K562 (cell line): Measurements from ENCODE around the gene TIPARP. TPM values are rescaled to one million over a fixed set of nuclear protein-coding genes. Genes with fewer than 3 reads are reported as not detected.

Experiments
- ATAC-seq: fragments of 200-7000 bp; cut with Tn5 transposase; 3 replicates; pipeline ENCODE4 v1.9.1; 2020; ENCODE audit warnings: moderate library complexity
- Bru-seq: library from RNA; stranded (reverse); fragments of 400-500 nt; gene quantifications from one replicate; lab custom pipeline; 2021; lab: Mats Ljungman, UMichigan
- BruChase-seq, 2 experiments: library from RNA; stranded (reverse); fragments of 400-500 nt; gene quantifications; one replicate each; lab custom pipeline; 2021; lab: Mats Ljungman, UMichigan
- BruUV-seq: library from RNA; stranded (reverse); fragments of 400-500 nt; replicated peaks from 2 replicates; lab custom pipeline; 2021; lab: Mats Ljungman, UMichigan
- CTCF ChIA-PET: fragments of 300-600 bp; formaldehyde crosslinking; extraction: SDS; loops from one replicate; lab custom pipeline; 2021; ENCODE audit warnings: low intra/inter-chr PET ratio; lab: Yijun Ruan, JAX
- POLR2A ChIA-PET: fragments of 300-600, 350-650 bp; sonication (Branson Sonifier 250); formaldehyde crosslinking; extraction: SDS; loops from one replicate; lab custom pipeline; 2021; ENCODE audit warnings: antibody characterized with exemption, inconsistent platforms; lab: Yijun Ruan, JAX
- DNase-seq, 4 experiments: peaks; one replicate each; pipeline versions ENCODE4 v3.0.0 to v3.0.0-alpha.2; 2011 to 2018; ENCODE audit warnings: low spot score in 3 of 4, mixed read lengths in 3 of 4; ENCODE audit errors: extremely low read depth in 1 of 4
- FAIRE-seq: peaks from 2 replicates; lab custom pipeline; 2011; peaks lifted over from hg19 to GRCh38; lab: Jason Lieb, UNC
- H2AFZ ChIP-seq: 2 replicates; pipeline ENCODE4 v1.6.0; 2011; ENCODE audit warnings: low read depth, low read length, control low read depth, inconsistent platforms
- H3K27ac ChIP-seq: fragments of 200-600 bp; 3 replicates; pipeline ENCODE4 v1.8.0; 2011; ENCODE audit warnings: low read depth, mild to moderate bottlenecking, control low read depth, inconsistent platforms, low read length, moderate library complexity, mixed read lengths; ENCODE audit errors: extremely low read depth
- H3K27me3 ChIP-seq, 2 experiments: fragments of 300-600 bp in 1 of 2; 2 replicates in 1 of 2; 3 replicates in 1 of 2; pipeline versions ENCODE4 v1.6.0 to v1.8.0; 2011; ENCODE audit warnings: inconsistent platforms in 2 of 2, low read length in 2 of 2, mild to moderate bottlenecking in 1 of 2, mixed read lengths in 1 of 2, moderate library complexity in 1 of 2; ENCODE audit not compliant: control insufficient read depth in 2 of 2, insufficient read depth in 2 of 2
- H3K36me3 ChIP-seq: fragments of 300-600 bp; 3 replicates; pipeline ENCODE4 v1.8.0; 2011; ENCODE audit warnings: mild to moderate bottlenecking, low read length, inconsistent platforms; ENCODE audit not compliant: control insufficient read depth, insufficient read depth
- H3K4me1 ChIP-seq, 2 experiments: fragments of 200-600 bp in 1 of 2; replicated peaks in 1 of 2; 2 replicates in 1 of 2; 3 replicates in 1 of 2; pipeline versions ENCODE4 v1.5.1 to v1.8.0; 2011; ENCODE audit warnings: inconsistent platforms in 2 of 2, low read length in 2 of 2, mild to moderate bottlenecking in 1 of 2, mixed read lengths in 1 of 2, moderate library complexity in 1 of 2; ENCODE audit not compliant: control insufficient read depth in 2 of 2, insufficient read depth in 2 of 2
- H3K4me2 ChIP-seq: 2 replicates; pipeline ENCODE4 v1.6.1; 2011; ENCODE audit warnings: low read length, control low read depth, inconsistent platforms, mixed read lengths; ENCODE audit not compliant: insufficient read depth
- H3K4me3 ChIP-seq: fragments of 200-600 bp; sonication (generic), shearing (Covaris generic); 2 replicates; pipeline ENCODE4 v1.5.1; 2016; ENCODE audit warnings: control low read depth, inconsistent platforms
- H3K79me2 ChIP-seq: fragments of 200-600 bp; 3 replicates; pipeline ENCODE4 v1.8.0; 2011; ENCODE audit warnings: low read length, inconsistent platforms; ENCODE audit not compliant: control insufficient read depth, insufficient read depth
- H3K9ac ChIP-seq, 2 experiments: 2 replicates each; pipeline versions ENCODE4 v1.6.0 to v1.6.1; 2011; ENCODE audit warnings: low read depth in 2 of 2, low read length in 2 of 2, control low read depth in 1 of 2, inconsistent platforms in 1 of 2, mild to moderate bottlenecking in 1 of 2, mixed read lengths in 1 of 2; ENCODE audit not compliant: insufficient read depth in 1 of 2
- H3K9me1 ChIP-seq: one replicate; pipeline ENCODE4 v1.6.0; 2011; ENCODE audit warnings: inconsistent platforms, mild to moderate bottlenecking, low read length, moderate library complexity; ENCODE audit not compliant: control insufficient read depth, insufficient read depth
- H3K9me3 ChIP-seq: replicated peaks from 2 replicates; pipeline ENCODE4 v1.5.1; 2011; ENCODE audit warnings: low read depth, low read length, inconsistent platforms; ENCODE audit not compliant: control insufficient read depth, insufficient read depth
- H4K20me1 ChIP-seq: replicated peaks from 2 replicates; pipeline ENCODE4 v1.6.1; 2011; ENCODE audit warnings: low read length, inconsistent platforms, mixed read lengths; ENCODE audit not compliant: control insufficient read depth, insufficient read depth
- HLTF ChIP-seq: fragments of 450-650 bp; IDR thresholded peaks from 2 replicates; pipeline ENCODE4 v1.6.1; 2016
- MAFG ChIP-seq: fragments of 450-650 bp; conservative IDR thresholded peaks from 2 replicates; pipeline ENCODE4 v1.6.1; 2016; ENCODE audit warnings: missing genetic modification characterization, missing compliant biosample characterization
- ZKSCAN8 ChIP-seq: fragments of 200-800 bp; sonication (Bioruptor generic); IDR thresholded peaks from 2 replicates; pipeline ENCODE4 v1.6.1; 2016; ENCODE audit warnings: missing genetic modification characterization, missing compliant biosample characterization
- WGBS: fragments of 100-300 bp; shearing (Covaris generic); methylation state at CpG from one replicate; pipeline ENCODE4 v1.1.6; 2016; ENCODE audit warnings: low coverage, mixed read lengths; ENCODE audit not compliant: insufficient coverage; ENCODE audit errors: missing lambda C conversion rate; 5-methylcytosine and 5-hydroxymethylcytosine counted together
- in situ Hi-C: fragments of 300-500 bp; cut with MboI; formaldehyde crosslinking; loops from 4 replicates; pipeline ENCODE4 v1.15.0; 2018; ENCODE audit warnings: inconsistent platforms, mixed read lengths
- intact Hi-C: fragments of 100-400 bp; cut with micrococcal nuclease; formaldehyde crosslinking; loops from 2 replicates; pipeline ENCODE4 v1.14.2; 2022
- long read RNA-seq, 3 experiments: library from polyadenylated mRNA in 2 of 3; library from RNA in 1 of 3; unstranded in 2 of 3; stranded (forward) in 1 of 3; transcript quantifications; one replicate each; pipeline ENCODE4 v2.0.0, GENCODE V29; 2019 to 2022
- polyA minus RNA-seq, 3 experiments: library from RNA; depleted of rRNA, polyadenylated mRNA; stranded (reverse); fragments of >200 nt; gene quantifications; 2 replicates each; pipeline ENCODE4 v1.2.3, GENCODE V29; 2011
- polyA plus RNA-seq, 8 experiments: library from polyadenylated mRNA; depleted of rRNA in 4 of 8; stranded (reverse) in 5 of 8; unstranded in 3 of 8; fragments of >200 nt; fragmentation: Nextera tagmentation in 2 of 8; fragmentation: Illumina TruSeq in 1 of 8; extraction: Ambion mirVana in 2 of 8; extraction: Trizol in 1 of 8; gene quantifications; 2 replicates each; pipeline versions ENCODE4 v1.2.1 to v1.2.3, GENCODE V29; 2011 to 2014; ENCODE audit warnings: inconsistent platforms in 1 of 8, missing spikeins in 1 of 8
- total RNA-seq, 7 experiments: library from RNA; depleted of rRNA in 6 of 7; stranded (reverse); fragments of >200 nt in 6 of 7; fragmentation: Illumina TruSeq in 2 of 7; extraction: Trizol in 2 of 7; gene quantifications; 2 replicates each; pipeline versions ENCODE4 v1.2.1 to v1.2.3, GENCODE V29; 2011 to 2021; ENCODE audit warnings: low replicate concordance in 1 of 7

TIPARP gene, protein sequence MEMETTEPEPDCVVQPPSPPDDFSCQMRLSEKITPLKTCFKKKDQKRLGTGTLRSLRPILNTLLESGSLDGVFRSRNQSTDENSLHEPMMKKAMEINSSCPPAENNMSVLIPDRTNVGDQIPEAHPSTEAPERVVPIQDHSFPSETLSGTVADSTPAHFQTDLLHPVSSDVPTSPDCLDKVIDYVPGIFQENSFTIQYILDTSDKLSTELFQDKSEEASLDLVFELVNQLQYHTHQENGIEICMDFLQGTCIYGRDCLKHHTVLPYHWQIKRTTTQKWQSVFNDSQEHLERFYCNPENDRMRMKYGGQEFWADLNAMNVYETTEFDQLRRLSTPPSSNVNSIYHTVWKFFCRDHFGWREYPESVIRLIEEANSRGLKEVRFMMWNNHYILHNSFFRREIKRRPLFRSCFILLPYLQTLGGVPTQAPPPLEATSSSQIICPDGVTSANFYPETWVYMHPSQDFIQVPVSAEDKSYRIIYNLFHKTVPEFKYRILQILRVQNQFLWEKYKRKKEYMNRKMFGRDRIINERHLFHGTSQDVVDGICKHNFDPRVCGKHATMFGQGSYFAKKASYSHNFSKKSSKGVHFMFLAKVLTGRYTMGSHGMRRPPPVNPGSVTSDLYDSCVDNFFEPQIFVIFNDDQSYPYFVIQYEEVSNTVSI
- total RNA-seq (2011; cell fraction: chromatin; rRNA removed; ENCODE audit: low replicate concordance), result 28.7 and 54.2 TPM in 2 replicates
- total RNA-seq (2011; cell fraction: nucleolus; rRNA removed), result 10.3 and 12.6 TPM in 2 replicates
- 17.4 and 19.8 TPM in 2 replicates for total RNA-seq (2011; cell fraction: nucleoplasm; rRNA removed)
- total RNA-seq (2014; rRNA removed) (15.1 and 15.8 TPM in 2 replicates), total RNA-seq (2014; rRNA removed; fragmentation: Illumina TruSeq; extraction: Trizol) (23.6 and 27.5 TPM in 2 replicates), total RNA-seq (2015; rRNA removed; fragmentation: Illumina TruSeq; extraction: Trizol) (29.4 TPM in 2 replicates), total RNA-seq (2021) (14.6 and 16.1 TPM in 2 replicates), polyA plus RNA-seq (2011; rRNA removed) (11.9 and 12.2 TPM in 2 replicates), polyA plus RNA-seq (2014; fragmentation: Illumina TruSeq; extraction: Trizol) (18.3 and 20.4 TPM in 2 replicates), polyA plus RNA-seq (2014; fragmentation: Nextera tagmentation; extraction: Ambion mirVana) (1 to 10 TPM; 2.4 to 3.5 TPM), polyA plus RNA-seq (2014; rRNA removed) (8.3 and 9.8 TPM in 2 replicates), polyA minus RNA-seq (2011; rRNA and poly(A)+ RNA removed) (16.7 and 20.8 TPM in 2 replicates), Bru-seq, nascent RNA (percentile 94 among the genes with signal in this experiment), BruChase-seq, experiment 1, labeled RNA remaining after a 2-hour chase (percentile 87 among the genes with signal in this experiment), BruChase-seq, experiment 2, labeled RNA remaining after a 6-hour chase (percentile 86 among the genes with signal in this experiment)
- 3.2 and 4.4 TPM in 2 replicates for polyA plus RNA-seq (2011; cell fraction: cytosol; rRNA removed)
- 9.7 and 13.4 TPM in 2 replicates for polyA plus RNA-seq (2011; cell fraction: nucleus; rRNA removed)
- polyA plus RNA-seq (2012), result 15.9 and 21.4 TPM in 2 replicates
- 9.1 and 11.1 TPM in 2 replicates for polyA minus RNA-seq (2011; cell fraction: cytosol; rRNA and poly(A)+ RNA removed)
- 17.1 and 47.2 TPM in 2 replicates for polyA minus RNA-seq (2011; cell fraction: nucleus; rRNA and poly(A)+ RNA removed)
- long read RNA-seq, experiment 1, full-length matches to known transcripts, result 3 of 15 reads
- long read RNA-seq, experiment 1, partial matches to known transcripts, result 9 of 15 reads
- long read RNA-seq, experiment 1, other reads (novel, unspliced or antisense), result 3 of 15 reads
- long read RNA-seq, experiment 2, full-length matches to known transcripts, result 3 of 12 reads
- long read RNA-seq, experiment 2, partial matches to known transcripts, result 9 of 12 reads
- long read RNA-seq, experiment 2, other reads (novel, unspliced or antisense), result 0 of 12 reads
- long read RNA-seq, experiment 3, full-length matches to known transcripts, result 2 of 5 reads
- long read RNA-seq, experiment 3, partial matches to known transcripts, result 3 of 5 reads
- long read RNA-seq, experiment 3, other reads (novel, unspliced or antisense), result 0 of 5 reads

DNA sequence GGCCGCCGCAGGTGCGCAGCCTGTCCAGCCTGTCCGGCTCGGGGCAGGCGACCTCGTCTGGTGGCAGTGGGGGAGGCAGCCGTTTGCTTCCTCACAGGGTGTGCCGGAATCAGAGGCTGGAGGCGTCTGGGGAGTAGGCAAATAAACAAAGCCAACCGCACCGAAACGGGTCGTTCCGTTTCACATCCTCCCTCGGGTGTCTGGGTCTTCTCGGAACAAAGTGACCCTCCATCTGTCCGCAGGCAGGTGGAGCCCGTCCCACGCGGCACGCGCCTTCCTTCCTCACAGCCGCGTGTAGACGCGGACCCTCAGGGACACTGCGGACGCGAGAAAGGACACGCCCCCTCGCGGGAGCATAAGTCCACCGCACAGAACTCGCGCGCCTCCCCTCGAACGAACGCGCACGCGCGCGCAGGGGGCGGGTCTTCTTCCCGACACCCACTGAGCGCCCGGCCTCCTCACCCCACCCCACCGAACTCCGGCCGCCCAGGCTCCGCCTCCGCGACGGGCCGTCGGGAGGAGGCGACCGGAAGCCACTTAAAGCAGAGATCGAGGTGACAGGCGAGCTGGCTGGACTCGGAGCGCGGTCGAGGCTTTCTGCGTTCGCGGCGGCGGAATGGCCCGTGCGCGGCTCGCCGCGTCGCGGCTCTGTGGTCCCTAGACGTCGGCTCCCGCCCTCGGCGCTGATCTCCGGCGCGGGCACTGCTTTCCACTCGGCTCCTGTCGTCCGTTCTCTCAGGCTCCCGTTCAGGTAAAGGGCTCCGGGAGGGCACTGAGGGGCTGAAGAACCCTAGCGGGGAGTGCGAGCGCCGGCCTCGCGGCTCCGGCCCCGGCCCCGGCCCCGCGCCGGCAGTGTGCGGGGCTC, at the start of gene TIPARP:
TIPARP (plus strand) TSS at position 545 of the 865 bp plus-strand sequence. CDS start 3,108 bp downstream, outside the sequence.
- Histone ChIP-seq H3K4me3 (peak within 1 kb of the TSS; percentile 89), H2AFZ (peak within 1 kb of the TSS; percentile 84), H3K79me2 (peaks cover 47% of the 10 kb centered on the region), H3K27ac (peak within 1 kb of the TSS; percentile 70), H3K4me1 (peaks cover 21 to 33% of the 10 kb centered on the region in 2 experiments; a peak in 4 of 5 replicates), H3K27me3 (no peaks in the 10 kb centered on the region), H3K9me1 (no peaks in the 10 kb centered on the region), H3K4me2 (peak within 1 kb of the TSS; percentile 91), H3K9me3 (no peaks in the 10 kb centered on the region; the same call in 1 of the 2 replicates), H3K36me3 (peaks cover 22% of the 10 kb centered on the region), H3K9ac (peak within 1 kb of the TSS; percentile 78 to 96), H4K20me1 (peaks cover 29% of the 10 kb centered on the region)
- in situ Hi-C loops, result loop anchor here (25.0 kb wide), 1 partner anchor 662 kb away; no protein-coding TSS in a partner anchor
- DNase-seq (peak; percentile 97 to 99 (median 98)), FAIRE-seq (peak; percentile 83), ATAC-seq (peak; percentile 90)
- ChIA-PET POLR2A (interaction anchor here (0.6 to 5.0 kb wide), 13 partner anchors 8 to 473 kb away, joined by 3 to 27 read pairs (median 4); partner anchors contain the start of gene SSR3), CTCF (interaction anchor here (0.6 to 3.5 kb wide), 11 partner anchors 120 to 531 kb away, joined by 3 to 48 read pairs (median 5); partner anchors contain the start of gene SSR3)
- under 1% methylated on average over 74 of the region's 105 CpGs for WGBS
- intact Hi-C loops, result loop anchor here (1.0 to 10.0 kb wide), 8 partner anchors 68 to 522 kb away; partner anchors contain the start of gene SSR3
- no TSS peak for BruUV-seq
- peak; percentile 83; the same call in 1 of the 2 replicates for TF ChIP-seq HLTF
- TF ChIP-seq ZKSCAN8, result no peak
- TF ChIP-seq MAFG (tag), result no peak
